ENCODE results near the gene B3GNT8. TPM values are rescaled to one million over a fixed set of nuclear protein-coding genes. Genes with fewer than 3 reads are reported as not detected.

B3GNT8 gene
- total RNA-seq, 1 donor from 2014 or later, result 4.6 TPM

DNA sequence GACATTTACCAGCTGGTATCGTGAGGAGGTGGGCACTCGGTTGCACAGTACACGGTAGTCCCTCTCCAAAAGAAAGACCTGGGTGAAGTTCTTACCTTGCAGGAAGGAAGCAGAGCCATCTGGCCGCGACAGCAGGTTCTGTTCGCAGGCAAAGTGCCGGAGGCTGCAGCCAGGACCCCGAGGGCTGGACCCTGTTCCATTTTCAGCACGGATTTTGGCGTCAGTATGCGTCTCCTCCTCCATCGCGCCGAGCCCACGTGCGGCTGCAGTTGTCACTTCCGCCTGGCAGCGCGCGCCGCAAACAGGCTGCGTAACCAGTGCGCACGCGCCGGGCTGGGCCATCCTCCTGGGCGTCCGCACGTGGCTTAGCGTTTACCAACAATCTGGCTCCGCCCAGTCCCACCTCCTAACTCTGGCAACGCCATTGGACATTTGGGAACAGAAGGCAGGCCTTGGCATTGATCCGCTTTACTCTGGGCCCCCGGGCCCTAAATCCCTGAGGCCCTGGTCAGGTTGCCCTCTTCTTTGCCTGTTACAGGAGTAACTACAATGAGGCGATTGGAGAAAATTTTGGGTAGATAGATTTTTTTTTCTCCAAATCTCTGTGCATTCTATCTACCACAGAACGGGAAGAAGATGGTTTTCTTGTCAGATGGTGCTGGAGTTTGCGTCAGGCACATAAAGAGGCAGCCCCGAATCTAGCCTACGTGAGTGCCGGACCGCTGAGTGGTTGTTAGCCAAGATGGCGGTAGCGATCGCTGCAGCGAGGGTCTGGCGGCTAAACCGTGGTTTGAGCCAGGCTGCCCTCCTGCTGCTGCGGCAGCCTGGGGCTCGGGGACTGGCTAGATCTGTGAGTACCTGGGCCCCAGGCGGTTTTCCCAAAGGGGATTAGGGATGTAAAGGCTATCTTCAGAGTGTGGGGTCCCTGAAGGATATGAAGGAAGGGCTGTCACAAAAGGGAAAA is 29.8 kb downstream of the B3GNT8 start, which contains the start of the genes BCKDHA and EXOSC5:
Gene BCKDHA (plus strand): TSS at position 733 of the 964 bp plus-strand sequence. CDS start 10 bp downstream, at position 743.
Gene EXOSC5 (minus strand): TSS at position 274 of the 964 bp plus-strand sequence. CDS start 31 bp downstream, at position 243.
- Mint-ChIP-seq H3K36me3 (ENCODE audit: insufficient read depth) (no peaks in the 10 kb centered on the region), H3K9me3 (ENCODE audit: low read depth) (no peaks in the 10 kb centered on the region), H3K4me3 (ENCODE audit: low read depth) (peak within 1 kb of the TSS; percentile 100), H3K27ac (peak within 1 kb of the TSS; percentile 100), H3K27me3 (no peaks in the 10 kb centered on the region), H3K4me1 (ENCODE audit: low read depth) (peaks cover 24% of the 10 kb centered on the region)
- peak; percentile 98 for DNase-seq (ENCODE audit: low spot score, unreplicated experiment)
- TF ChIP-seq, protein P1, sequence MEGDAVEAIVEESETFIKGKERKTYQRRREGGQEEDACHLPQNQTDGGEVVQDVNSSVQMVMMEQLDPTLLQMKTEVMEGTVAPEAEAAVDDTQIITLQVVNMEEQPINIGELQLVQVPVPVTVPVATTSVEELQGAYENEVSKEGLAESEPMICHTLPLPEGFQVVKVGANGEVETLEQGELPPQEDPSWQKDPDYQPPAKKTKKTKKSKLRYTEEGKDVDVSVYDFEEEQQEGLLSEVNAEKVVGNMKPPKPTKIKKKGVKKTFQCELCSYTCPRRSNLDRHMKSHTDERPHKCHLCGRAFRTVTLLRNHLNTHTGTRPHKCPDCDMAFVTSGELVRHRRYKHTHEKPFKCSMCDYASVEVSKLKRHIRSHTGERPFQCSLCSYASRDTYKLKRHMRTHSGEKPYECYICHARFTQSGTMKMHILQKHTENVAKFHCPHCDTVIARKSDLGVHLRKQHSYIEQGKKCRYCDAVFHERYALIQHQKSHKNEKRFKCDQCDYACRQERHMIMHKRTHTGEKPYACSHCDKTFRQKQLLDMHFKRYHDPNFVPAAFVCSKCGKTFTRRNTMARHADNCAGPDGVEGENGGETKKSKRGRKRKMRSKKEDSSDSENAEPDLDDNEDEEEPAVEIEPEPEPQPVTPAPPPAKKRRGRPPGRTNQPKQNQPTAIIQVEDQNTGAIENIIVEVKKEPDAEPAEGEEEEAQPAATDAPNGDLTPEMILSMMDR (IDR thresholded peaks at IDR 0.05; ENCODE audit: unreplicated experiment), result no peak

DNA sequence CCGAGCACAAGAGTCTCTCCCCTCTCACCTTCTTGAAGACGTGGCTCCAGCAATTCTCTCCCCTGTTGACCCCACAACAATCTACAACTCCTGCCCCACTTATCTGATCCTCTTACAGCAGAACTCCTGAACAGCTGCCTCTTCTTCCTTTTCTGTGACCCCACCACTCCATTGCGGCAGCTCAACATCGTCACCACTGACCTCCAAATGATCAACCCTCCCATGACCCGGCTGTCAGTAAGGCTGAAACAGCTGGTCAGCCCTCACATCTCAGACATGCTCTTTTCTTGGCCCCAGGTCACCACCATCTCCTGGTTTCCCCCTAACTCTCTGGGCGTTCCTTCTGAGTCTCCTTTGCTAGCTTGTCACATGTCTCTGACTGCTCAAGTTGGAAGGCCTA is 31.8 kb downstream of the B3GNT8 start:
- H3K36me3 Mint-ChIP-seq (ENCODE audit: insufficient read depth), result peaks cover 1% of the 10 kb centered on the region
- H3K4me1 Mint-ChIP-seq (ENCODE audit: low read depth), result peaks cover 24% of the 10 kb centered on the region
- H3K27ac Mint-ChIP-seq, result peak overlapping the region; percentile 30
- no peaks in the 10 kb centered on the region for H3K27me3 Mint-ChIP-seq
- TF ChIP-seq, protein P1 (IDR thresholded peaks at IDR 0.05; ENCODE audit: unreplicated experiment), result no peak
- no peak overlapping the region for H3K4me3 Mint-ChIP-seq (ENCODE audit: low read depth)
- DNase-seq (ENCODE audit: low spot score, unreplicated experiment), result no peak
- H3K9me3 Mint-ChIP-seq (ENCODE audit: low read depth), result no peaks in the 10 kb centered on the region

DNA sequence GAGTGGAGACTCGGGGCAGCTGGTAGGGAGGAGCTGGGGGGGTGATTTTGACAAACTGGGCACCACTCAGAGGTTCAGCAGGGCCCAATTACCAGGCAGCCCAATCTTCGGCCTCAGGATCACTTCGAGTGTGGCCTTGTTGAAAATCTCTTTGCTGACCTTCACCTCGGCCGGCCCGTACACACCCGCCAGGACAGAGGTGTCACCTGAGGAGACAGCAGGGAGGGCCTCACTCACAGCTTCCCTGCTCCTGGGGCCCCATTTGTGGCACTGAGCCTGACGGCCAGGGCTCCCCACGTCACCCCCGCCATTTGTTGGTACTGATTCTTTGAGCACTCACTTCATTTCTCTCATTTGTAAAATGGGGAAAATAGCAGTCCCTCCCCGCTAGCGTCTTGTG is 34.4 kb downstream of the B3GNT8 start:
- H3K27ac Mint-ChIP-seq, result no peak overlapping the region
- no peaks in the 10 kb centered on the region for H3K9me3 Mint-ChIP-seq (ENCODE audit: low read depth)
- DNase-seq (ENCODE audit: low spot score, unreplicated experiment), result no peak
- no peaks in the 10 kb centered on the region for H3K27me3 Mint-ChIP-seq
- H3K36me3 Mint-ChIP-seq (ENCODE audit: insufficient read depth), result peaks cover 1% of the 10 kb centered on the region
- peaks cover 12% of the 10 kb centered on the region for H3K4me1 Mint-ChIP-seq (ENCODE audit: low read depth)
- TF ChIP-seq, protein P1 (IDR thresholded peaks at IDR 0.05; ENCODE audit: unreplicated experiment), result no peak
- no peak overlapping the region for H3K4me3 Mint-ChIP-seq (ENCODE audit: low read depth)

DNA sequence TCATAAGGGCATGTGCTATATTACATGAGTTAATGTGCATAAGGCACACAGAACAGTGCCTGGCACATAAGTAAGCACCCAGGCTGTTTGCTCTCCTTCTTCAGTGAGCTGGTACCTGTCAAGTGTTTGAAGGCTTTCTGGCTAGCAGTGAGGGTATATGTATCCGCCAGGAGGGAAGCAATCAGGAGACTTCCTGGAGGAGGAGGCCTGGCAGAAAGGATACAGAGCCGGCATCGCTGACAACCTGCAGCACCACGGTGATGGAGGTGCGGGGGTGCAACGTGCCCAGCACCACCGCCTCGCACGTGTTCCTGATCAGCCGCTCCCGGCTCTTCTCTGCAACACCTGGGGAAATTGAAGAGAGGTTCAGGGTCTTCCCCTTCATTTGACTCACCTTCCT is 35.6 kb downstream of the B3GNT8 start:
- H3K27me3 Mint-ChIP-seq, result no peaks in the 10 kb centered on the region

DNA sequence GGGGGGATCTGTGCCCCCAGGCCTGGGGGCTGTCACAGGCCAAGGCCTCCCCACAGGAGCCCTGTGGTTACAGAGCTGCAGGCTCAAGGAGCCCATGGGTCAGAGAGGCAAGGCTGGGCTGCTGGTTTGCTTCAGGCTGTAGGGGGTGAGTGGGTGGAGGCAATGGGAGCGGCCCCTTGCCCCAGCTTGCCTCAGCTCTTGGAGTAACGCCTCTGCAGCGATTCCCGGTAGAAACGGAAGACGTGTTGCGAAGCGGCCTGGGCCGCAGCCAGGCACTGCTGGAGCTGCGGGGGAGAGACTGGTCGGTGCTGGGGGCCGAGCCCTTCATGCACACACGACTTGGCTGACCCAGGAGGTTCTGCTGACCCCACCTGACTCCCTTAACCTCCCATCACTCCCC is 40.7 kb downstream of the B3GNT8 start:
- no peaks in the 10 kb centered on the region for H3K4me1 Mint-ChIP-seq (ENCODE audit: low read depth)
- peaks cover 3% of the 10 kb centered on the region for H3K36me3 Mint-ChIP-seq (ENCODE audit: insufficient read depth)
- DNase-seq (ENCODE audit: low spot score, unreplicated experiment), result no peak
- no peaks in the 10 kb centered on the region for H3K27me3 Mint-ChIP-seq
- H3K27ac Mint-ChIP-seq, result no peak overlapping the region
- H3K4me3 Mint-ChIP-seq (ENCODE audit: low read depth), result no peak overlapping the region
- H3K9me3 Mint-ChIP-seq (ENCODE audit: low read depth), result no peaks in the 10 kb centered on the region
- TF ChIP-seq, protein P1 (IDR thresholded peaks at IDR 0.05; ENCODE audit: unreplicated experiment), result no peak

More for the DNA sequence above, 35.6 kb downstream of the B3GNT8 start:
- Mint-ChIP-seq H3K4me3 (ENCODE audit: low read depth) (no peak overlapping the region), H3K36me3 (ENCODE audit: insufficient read depth) (peaks cover 1% of the 10 kb centered on the region), H3K4me1 (ENCODE audit: low read depth) (peaks cover 6% of the 10 kb centered on the region), H3K27ac (no peak overlapping the region), H3K9me3 (ENCODE audit: low read depth) (no peaks in the 10 kb centered on the region)
- no peak for DNase-seq (ENCODE audit: low spot score, unreplicated experiment)
- TF ChIP-seq, protein P1 (IDR thresholded peaks at IDR 0.05; ENCODE audit: unreplicated experiment), result no peak

All from progenitor cell of endocrine pancreas (in vitro differentiated cells).